ENCODE results near the gene HSDL1.

HSDL1 gene

DNA sequence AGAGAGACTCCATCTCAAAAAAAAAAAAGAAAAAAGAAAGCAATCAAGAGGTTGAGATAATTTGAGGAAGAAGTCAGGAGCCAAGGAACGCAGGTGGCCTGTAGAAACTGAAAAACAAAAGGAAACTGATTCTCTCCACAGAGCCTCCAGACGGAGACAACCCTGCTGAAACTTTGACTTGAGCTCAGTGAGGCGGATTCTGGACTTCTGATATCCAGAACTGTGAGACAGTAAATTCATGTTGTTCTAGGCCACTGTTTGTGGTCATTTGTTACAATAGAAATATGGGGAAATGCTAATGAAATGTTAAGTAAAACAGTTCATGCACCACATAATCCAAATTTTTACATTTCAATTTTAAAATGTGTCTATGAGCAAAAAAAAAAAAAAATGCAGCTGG lies 33.5 kb downstream of the HSDL1 start:
- FAIRE-seq (no peak), DNase-seq (ENCODE audit: insufficient read length, low spot score) (no peak)
- TF ChIP-seq PAX5 (IDR thresholded peaks at IDR 0.05; ENCODE audit: insufficient read depth, low read length, severe bottlenecking) (no peak), SPI1 (IDR thresholded peaks at IDR 0.05; ENCODE audit: low read depth, low read length) (no peak), POU2F2 (IDR thresholded peaks at IDR 0.05; ENCODE audit: low read depth, low read length) (no peak), TAF1 (IDR thresholded peaks at IDR 0.05; ENCODE audit: low read depth, low read length) (no peak), POLR2AphosphoS5 (IDR thresholded peaks at IDR 0.05; ENCODE audit: low read depth, low read length) (no peak), POLR2A (IDR thresholded peaks at IDR 0.05; ENCODE audit: low read depth, low read length) (no peak)

GRCh38 chr16:84110527-84110926 lies 34.5 kb downstream of the HSDL1 start:
- FAIRE-seq (no peak), DNase-seq (ENCODE audit: insufficient read length, low spot score) (no peak)
- TF ChIP-seq POLR2AphosphoS5 (IDR thresholded peaks at IDR 0.05; ENCODE audit: low read depth, low read length): no peak
- TF ChIP-seq SPI1 (IDR thresholded peaks at IDR 0.05; ENCODE audit: low read depth, low read length): no peak
- no peak for TF ChIP-seq POLR2A (IDR thresholded peaks at IDR 0.05; ENCODE audit: low read depth, low read length)
- TF ChIP-seq PAX5 (IDR thresholded peaks at IDR 0.05; ENCODE audit: insufficient read depth, low read length, severe bottlenecking): no peak
- no peak for TF ChIP-seq POU2F2 (IDR thresholded peaks at IDR 0.05; ENCODE audit: low read depth, low read length)
- no peak for TF ChIP-seq TAF1 (IDR thresholded peaks at IDR 0.05; ENCODE audit: low read depth, low read length)

DNA sequence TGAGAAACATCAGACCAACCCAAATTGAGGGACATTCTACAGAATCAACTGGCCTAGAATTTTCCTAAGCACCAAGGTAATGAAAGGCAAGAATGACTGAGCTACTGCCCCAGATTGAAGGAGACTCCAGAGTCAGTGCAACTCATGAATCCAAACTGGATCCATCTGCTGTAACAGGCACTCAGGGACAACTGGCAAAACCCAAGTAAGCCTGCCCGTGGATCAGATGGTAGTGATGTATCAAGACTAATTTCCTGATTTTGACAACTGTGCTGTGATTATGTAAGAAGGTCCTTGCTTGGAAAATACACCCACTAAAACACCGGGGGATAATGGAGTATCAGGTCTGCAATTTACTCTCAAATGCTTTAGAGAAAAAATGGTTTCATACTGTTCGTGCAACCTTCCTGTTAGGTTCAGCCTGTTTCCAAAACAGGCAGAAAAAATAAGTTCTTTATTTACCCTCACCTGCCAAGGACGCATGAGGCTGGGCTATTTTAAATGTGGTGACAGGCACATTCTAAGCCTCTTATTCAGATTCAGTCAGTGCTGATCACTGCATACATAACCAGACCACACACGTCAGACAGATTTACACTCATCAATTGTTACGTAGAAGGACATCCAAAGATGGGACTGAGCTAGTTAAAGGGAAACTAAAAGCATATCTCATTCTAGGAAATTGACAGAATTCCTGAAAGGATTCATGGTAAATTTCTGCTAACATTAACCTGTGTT lies 35.2 kb downstream of the HSDL1 start:
- DNase-seq (ENCODE audit: insufficient read length, low spot score): no peak
- no peak for FAIRE-seq
- TF ChIP-seq POU2F2 (IDR thresholded peaks at IDR 0.05; ENCODE audit: low read depth, low read length): no peak
- no peak for TF ChIP-seq POLR2AphosphoS5 (IDR thresholded peaks at IDR 0.05; ENCODE audit: low read depth, low read length)
- TF ChIP-seq PAX5 (IDR thresholded peaks at IDR 0.05; ENCODE audit: insufficient read depth, low read length, severe bottlenecking): no peak
- TF ChIP-seq TAF1 (IDR thresholded peaks at IDR 0.05; ENCODE audit: low read depth, low read length): no peak
- no peak for TF ChIP-seq POLR2A (IDR thresholded peaks at IDR 0.05; ENCODE audit: low read depth, low read length)
- TF ChIP-seq SPI1 (IDR thresholded peaks at IDR 0.05; ENCODE audit: low read depth, low read length): no peak

- no peak for FAIRE-seq
- no peak for DNase-seq (ENCODE audit: insufficient read length, low spot score)
- no peak for TF ChIP-seq POLR2AphosphoS5 (IDR thresholded peaks at IDR 0.05; ENCODE audit: low read depth, low read length)
- TF ChIP-seq POLR2A (IDR thresholded peaks at IDR 0.05; ENCODE audit: low read depth, low read length): no peak
- no peak for TF ChIP-seq SPI1 (IDR thresholded peaks at IDR 0.05; ENCODE audit: low read depth, low read length)
- TF ChIP-seq POU2F2 (IDR thresholded peaks at IDR 0.05; ENCODE audit: low read depth, low read length): no peak
- TF ChIP-seq TAF1 (IDR thresholded peaks at IDR 0.05; ENCODE audit: low read depth, low read length): no peak
- no peak for TF ChIP-seq PAX5 (IDR thresholded peaks at IDR 0.05; ENCODE audit: insufficient read depth, low read length, severe bottlenecking)
These were observed 37.1 kb downstream of the HSDL1 start for GRCh38 chr16:84107921-84108320.

- FAIRE-seq: no peak
- DNase-seq (ENCODE audit: insufficient read length, low spot score): no peak
- TF ChIP-seq PAX5 (IDR thresholded peaks at IDR 0.05; ENCODE audit: insufficient read depth, low read length, severe bottlenecking) (no peak), SPI1 (IDR thresholded peaks at IDR 0.05; ENCODE audit: low read depth, low read length) (no peak), POU2F2 (IDR thresholded peaks at IDR 0.05; ENCODE audit: low read depth, low read length) (no peak), POLR2A (IDR thresholded peaks at IDR 0.05; ENCODE audit: low read depth, low read length) (no peak), POLR2AphosphoS5 (IDR thresholded peaks at IDR 0.05; ENCODE audit: low read depth, low read length) (no peak), TAF1 (IDR thresholded peaks at IDR 0.05; ENCODE audit: low read depth, low read length) (no peak)
These were observed 38.8 kb downstream of the HSDL1 start for GRCh38 chr16:84105948-84106740.

DNA sequence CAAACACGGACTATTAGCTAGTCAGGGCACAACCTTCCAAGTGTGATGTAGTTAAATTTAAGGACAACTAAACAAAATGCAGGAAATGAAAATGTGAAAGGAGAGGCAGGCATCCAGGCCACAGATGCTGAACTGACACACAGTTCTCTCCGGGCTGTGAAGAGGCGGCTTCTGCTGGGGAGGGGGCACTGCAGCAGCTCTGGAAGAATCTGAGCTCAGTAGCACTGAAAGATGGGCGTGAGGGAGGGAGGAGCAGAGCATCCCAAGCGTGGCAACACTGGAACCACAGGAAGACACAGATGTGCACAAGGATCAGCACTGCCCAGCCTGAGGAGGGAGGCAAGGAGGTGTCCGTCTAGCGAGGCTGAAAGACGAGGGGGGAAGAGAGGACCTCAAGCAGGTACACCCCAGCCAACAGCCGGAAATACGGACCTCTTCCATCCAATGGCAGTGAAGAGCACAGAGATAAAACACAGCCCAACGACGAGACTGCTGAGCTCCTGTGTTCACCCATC lies 39.6 kb downstream of the HSDL1 start:
- FAIRE-seq: no peak

DNA sequence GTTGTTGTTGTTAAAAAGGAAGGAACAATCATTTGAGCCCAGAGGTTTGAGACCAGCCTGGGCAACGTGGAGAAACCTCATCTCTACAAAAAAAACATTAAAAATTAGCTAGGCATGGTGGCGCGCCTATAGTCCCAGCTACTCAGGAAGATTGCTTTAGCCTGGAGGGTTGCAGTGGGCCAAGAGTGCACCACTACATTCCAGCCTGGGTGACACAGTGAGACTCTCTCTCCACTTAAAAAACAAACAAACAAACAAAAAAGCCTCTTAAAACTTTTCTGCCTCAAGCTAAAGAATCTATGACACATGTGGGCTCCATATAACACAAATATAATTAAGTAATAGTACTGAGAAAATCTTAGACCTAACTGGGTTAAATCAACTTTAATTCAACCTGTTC lies 40.7 kb downstream of the HSDL1 start:
- DNase-seq (ENCODE audit: insufficient read length, low spot score): no peak
- no peak for FAIRE-seq
- no peak for TF ChIP-seq TAF1 (IDR thresholded peaks at IDR 0.05; ENCODE audit: low read depth, low read length)
- no peak for TF ChIP-seq POU2F2 (IDR thresholded peaks at IDR 0.05; ENCODE audit: low read depth, low read length)
- no peak for TF ChIP-seq POLR2AphosphoS5 (IDR thresholded peaks at IDR 0.05; ENCODE audit: low read depth, low read length)
- TF ChIP-seq PAX5 (IDR thresholded peaks at IDR 0.05; ENCODE audit: insufficient read depth, low read length, severe bottlenecking): no peak
- TF ChIP-seq POLR2A (IDR thresholded peaks at IDR 0.05; ENCODE audit: low read depth, low read length): no peak
- no peak for TF ChIP-seq SPI1 (IDR thresholded peaks at IDR 0.05; ENCODE audit: low read depth, low read length)

More for the DNA sequence above, 39.6 kb downstream of the HSDL1 start:
- TF ChIP-seq PAX5 (IDR thresholded peaks at IDR 0.05; ENCODE audit: insufficient read depth, low read length, severe bottlenecking): no peak
- no peak for TF ChIP-seq POLR2A (IDR thresholded peaks at IDR 0.05; ENCODE audit: low read depth, low read length)
- TF ChIP-seq TAF1 (IDR thresholded peaks at IDR 0.05; ENCODE audit: low read depth, low read length): no peak
- TF ChIP-seq POLR2AphosphoS5 (IDR thresholded peaks at IDR 0.05; ENCODE audit: low read depth, low read length): no peak
- no peak for TF ChIP-seq POU2F2 (IDR thresholded peaks at IDR 0.05; ENCODE audit: low read depth, low read length)
- TF ChIP-seq SPI1 (IDR thresholded peaks at IDR 0.05; ENCODE audit: low read depth, low read length): no peak
- no peak for DNase-seq (ENCODE audit: insufficient read length, low spot score)

GRCh38 chr16:84103678-84104077 lies 41.3 kb downstream of the HSDL1 start:
- no peak for FAIRE-seq
- TF ChIP-seq PAX5 (IDR thresholded peaks at IDR 0.05; ENCODE audit: insufficient read depth, low read length, severe bottlenecking) (no peak), POU2F2 (IDR thresholded peaks at IDR 0.05; ENCODE audit: low read depth, low read length) (no peak), POLR2AphosphoS5 (IDR thresholded peaks at IDR 0.05; ENCODE audit: low read depth, low read length) (no peak), TAF1 (IDR thresholded peaks at IDR 0.05; ENCODE audit: low read depth, low read length) (no peak), SPI1 (IDR thresholded peaks at IDR 0.05; ENCODE audit: low read depth, low read length) (no peak), POLR2A (IDR thresholded peaks at IDR 0.05; ENCODE audit: low read depth, low read length) (no peak)
- DNase-seq (ENCODE audit: insufficient read length, low spot score): no peak

DNA sequence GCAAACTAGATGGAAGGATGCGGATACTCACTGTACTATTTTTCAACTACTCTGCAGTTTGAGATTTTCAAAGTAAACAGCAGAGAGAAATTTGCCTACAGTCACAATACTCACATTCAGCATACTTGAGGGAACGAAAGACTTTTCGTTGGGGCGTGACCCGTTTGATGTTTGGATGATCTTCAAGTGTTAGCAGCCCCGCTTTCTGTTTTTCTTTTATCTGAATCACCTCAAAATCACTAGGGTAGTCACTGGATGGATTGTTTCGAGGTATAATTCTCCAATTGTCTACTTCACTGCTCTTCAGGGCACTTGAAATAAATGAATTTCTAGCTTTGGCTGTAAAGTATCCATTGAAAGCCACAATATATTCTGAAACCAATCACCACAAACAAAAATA lies 46.0 kb downstream of the HSDL1 start:
- TF ChIP-seq TAF1 (IDR thresholded peaks at IDR 0.05; ENCODE audit: low read depth, low read length) (no peak), POLR2AphosphoS5 (IDR thresholded peaks at IDR 0.05; ENCODE audit: low read depth, low read length) (no peak), SPI1 (IDR thresholded peaks at IDR 0.05; ENCODE audit: low read depth, low read length) (no peak), POLR2A (IDR thresholded peaks at IDR 0.05; ENCODE audit: low read depth, low read length) (no peak), PAX5 (IDR thresholded peaks at IDR 0.05; ENCODE audit: insufficient read depth, low read length, severe bottlenecking) (no peak), POU2F2 (IDR thresholded peaks at IDR 0.05; ENCODE audit: low read depth, low read length) (no peak)
- DNase-seq (ENCODE audit: insufficient read length, low spot score): no peak
- FAIRE-seq: no peak

Measured in GM12891 (cell line).